Peyer's patch (tissue), 4 donors: ENCODE results near the gene MYPN. TPM values are rescaled to one million over a fixed set of nuclear protein-coding genes. Genes with fewer than 3 reads are reported as not detected.

Experiments
- DNase-seq, 3 donors: peaks; one replicate each; pipeline ENCODE4 v3.0.0-alpha.2; 2017 to 2019
- H3K27ac ChIP-seq, 4 donors: fragments of 200-600 bp; sonication (generic); one replicate each; pipeline ENCODE4 v1.5.1; 2016 to 2019
- H3K27me3 ChIP-seq, 2 donors: fragments of 200-600 bp; sonication (generic); one replicate each; pipeline ENCODE4 v1.5.1; 2019
- H3K36me3 ChIP-seq, 3 donors: fragments of 200-600 bp; sonication (generic); one replicate each; pipeline ENCODE4 v1.5.1; 2016 to 2019
- H3K4me1 ChIP-seq, 4 donors: fragments of 200-600 bp; sonication (generic); one replicate each; pipeline ENCODE4 v1.5.1; 2016 to 2019
- H3K4me3 ChIP-seq, 4 donors: fragments of 200-600 bp; sonication (generic); 1 replicate in 3 of 4; 2 replicates in 1 of 4; pipeline ENCODE4 v1.5.1; 2016 to 2019; ENCODE audit warnings: mild to moderate bottlenecking in 1 of 4
- H3K9me3 ChIP-seq, 4 donors: fragments of 200-600 bp; sonication (generic); one replicate each; pipeline ENCODE4 v1.5.1; 2016 to 2019; ENCODE audit warnings: mild to moderate bottlenecking in 1 of 4
- CTCF ChIP-seq, 6 experiments: fragments of 450-650 bp in 4 of 6; fragments of 200-600 bp in 2 of 6; sonication (generic) in 1 of 6; IDR thresholded peaks; one replicate each; pipeline ENCODE4 v1.5.1; 2017 to 2019; ENCODE audit warnings: antibody characterized with exemption in 6 of 6, mild to moderate bottlenecking in 3 of 6, moderate library complexity in 1 of 6
- POLR2A ChIP-seq, 2 donors: fragments of 450-650 bp; IDR thresholded peaks; one replicate each; pipeline ENCODE4 v1.5.1; 2017; ENCODE audit warnings: antibody characterized with exemption in 2 of 2, mild to moderate bottlenecking in 2 of 2, moderate library complexity in 2 of 2
- total RNA-seq, 4 donors: library from RNA; depleted of rRNA; stranded (reverse); fragments of >200 nt; gene quantifications; one replicate each; pipeline ENCODE4 v1.1.0, GENCODE V29; 2016

Gene MYPN
- total RNA-seq, result under 1 TPM in 1 of 4 donors, not detected in 3; 0.13 TPM

GRCh38 chr10:68109331-68109730 is at the start of gene MYPN:
Gene MYPN (plus strand): TSS chr10:68109488. CDS start chr10:68121439, 11,951 bp downstream.
- no peaks in the 10 kb centered on the region for H3K27me3 ChIP-seq
- TF ChIP-seq CTCF (IDR thresholded peaks at IDR 0.05), result no peak
- TF ChIP-seq POLR2A (IDR thresholded peaks at IDR 0.05), result no peak
- H3K27ac ChIP-seq, result no peak within 1 kb of the TSS
- H3K4me1 ChIP-seq, result no peaks in the 10 kb centered on the region
- H3K36me3 ChIP-seq, result no peaks in the 10 kb centered on the region
- no peaks in the 10 kb centered on the region for H3K9me3 ChIP-seq
- no peak for DNase-seq
- H3K4me3 ChIP-seq, result no peak within 1 kb of the TSS

- Histone ChIP-seq H3K36me3 (peaks cover 0 to 14% (median 0%) of the 10 kb centered on the region in 3 donors), H3K27ac (no peak overlapping the region), H3K27me3 (no peaks in the 10 kb centered on the region), H3K9me3 (no peaks in the 10 kb centered on the region), H3K4me1 (peaks cover 0 to 13% (median 2%) of the 10 kb centered on the region in 4 donors), H3K4me3 (no peak overlapping the region)
- TF ChIP-seq CTCF (IDR thresholded peaks at IDR 0.05) (no peak), POLR2A (IDR thresholded peaks at IDR 0.05) (no peak)
- no peak for DNase-seq
These were observed 42.3 kb upstream of the MYPN start for GRCh38 chr10:68067029-68067428.

GRCh38 chr10:68067508-68067907 is 41.8 kb upstream of the MYPN start:
- Histone ChIP-seq H3K4me3 (no peak overlapping the region), H3K36me3 (peaks cover 0 to 14% (median 0%) of the 10 kb centered on the region in 3 donors), H3K9me3 (no peaks in the 10 kb centered on the region), H3K27ac (no peak overlapping the region), H3K27me3 (no peaks in the 10 kb centered on the region), H3K4me1 (peaks cover 0 to 17% (median 3%) of the 10 kb centered on the region in 4 donors)
- no peak for TF ChIP-seq POLR2A (IDR thresholded peaks at IDR 0.05)
- TF ChIP-seq CTCF (IDR thresholded peaks at IDR 0.05), result no peak
- DNase-seq, result no peak

- Histone ChIP-seq H3K9me3 (no peaks in the 10 kb centered on the region), H3K27ac (peak overlapping the region in 2 of 4 donors; percentile 99 to 100), H3K27me3 (no peaks in the 10 kb centered on the region), H3K4me1 (peaks cover 0 to 36% (median 11%) of the 10 kb centered on the region in 4 donors), H3K36me3 (peaks cover 0 to 5% (median 0%) of the 10 kb centered on the region in 3 donors), H3K4me3 (peak overlapping the region; percentile 78 to 100 (median 86))
- TF ChIP-seq CTCF (IDR thresholded peaks at IDR 0.05) (no peak), POLR2A (IDR thresholded peaks at IDR 0.05) (no peak)
- no peak for DNase-seq
These were observed 35.7 kb upstream of the MYPN start for GRCh38 chr10:68073631-68074030.

- peaks cover 0 to 5% (median 0%) of the 10 kb centered on the region in 3 donors for H3K36me3 ChIP-seq
- no peaks in the 10 kb centered on the region for H3K27me3 ChIP-seq
- H3K4me1 ChIP-seq, result peaks cover 0 to 36% (median 9%) of the 10 kb centered on the region in 4 donors
- TF ChIP-seq POLR2A (IDR thresholded peaks at IDR 0.05) (no peak), CTCF (IDR thresholded peaks at IDR 0.05) (no peak)
- no peaks in the 10 kb centered on the region for H3K9me3 ChIP-seq
- DNase-seq, result no peak
- H3K4me3 ChIP-seq, result peak overlapping the region; percentile 78 to 100 (median 86)
- peak overlapping the region; percentile 94 to 100 (median 97) for H3K27ac ChIP-seq
These were observed 35.1 kb upstream of the MYPN start for GRCh38 chr10:68074031-68074774.
